CD14-positive monocyte (primary cell): ENCODE results near the gene YTHDC2. TPM values are rescaled to one million over a fixed set of nuclear protein-coding genes. Genes with fewer than 3 reads are reported as not detected.
A peak's percentile ranks its signal among the peaks of the same experiment; 100 is the strongest.
"Not testable (repeated sequence)": the region's sequence is repeated elsewhere in the genome, so short reads cannot be mapped to it uniquely, and the experiment has no call there.

Experiments used
- DNase-seq, 3 donors: peaks; one replicate each; pipeline ENCODE4 v3.0.0-alpha.2; 2011 to 2022
- H2AFZ ChIP-seq: 2 replicates; pipeline ENCODE4 v1.6.0; 2012; ENCODE audit warnings: mild to moderate bottlenecking, low read depth, low read length, inconsistent platforms; ENCODE audit not compliant: insufficient read depth, poor library complexity, severe bottlenecking
- H3K27ac ChIP-seq, 2 donors: 1 replicate in 1 of 2; 2 replicates in 1 of 2; pipeline ENCODE4 v1.5.1; 2012 to 2013; ENCODE audit warnings: low read length in 2 of 2, control low read depth in 1 of 2, inconsistent platforms in 1 of 2, low read depth in 1 of 2, mild to moderate bottlenecking in 1 of 2
- H3K27me3 ChIP-seq, 2 donors: one replicate each; pipeline versions ENCODE4 v1.6.0 to v1.6.1; 2011 to 2013; ENCODE audit warnings: low read length in 2 of 2; ENCODE audit not compliant: control insufficient read depth in 2 of 2, insufficient read depth in 2 of 2
- H3K36me3 ChIP-seq, 2 donors: replicated peaks in 1 of 2; 1 replicate in 1 of 2; 2 replicates in 1 of 2; pipeline versions ENCODE4 v1.5.1 to v1.6.1; 2012 to 2013; ENCODE audit warnings: low read length in 2 of 2, control low read depth in 1 of 2, inconsistent platforms in 1 of 2, mild to moderate bottlenecking in 1 of 2; ENCODE audit not compliant: insufficient read depth in 2 of 2, control insufficient read depth in 1 of 2
- H3K4me1 ChIP-seq, 2 donors: 1 replicate in 1 of 2; 2 replicates in 1 of 2; pipeline versions ENCODE4 v1.5.1 to v1.6.1; 2012 to 2013; ENCODE audit warnings: low read length in 2 of 2, control low read depth in 1 of 2, inconsistent platforms in 1 of 2, mild to moderate bottlenecking in 1 of 2, moderate library complexity in 1 of 2; ENCODE audit not compliant: insufficient read depth in 2 of 2, control insufficient read depth in 1 of 2
- H3K4me2 ChIP-seq: replicated peaks from 2 replicates; pipeline ENCODE3; 2012; ENCODE audit warnings: low read length, moderate library complexity, mild to moderate bottlenecking; ENCODE audit not compliant: poor library complexity, severe bottlenecking; ENCODE audit errors: extremely low read depth
- H3K4me3 ChIP-seq, 3 experiments: fragments of 200-600 bp in 1 of 3; sonication (generic) in 1 of 3; replicated peaks in 1 of 3; 1 replicate in 2 of 3; 2 replicates in 1 of 3; pipeline ENCODE4 v1.5.1; 2011 to 2013; ENCODE audit warnings: low read length in 3 of 3, mild to moderate bottlenecking in 3 of 3, control low read depth in 2 of 3, low read depth in 2 of 3, inconsistent platforms in 1 of 3, moderate library complexity in 1 of 3
- H3K79me2 ChIP-seq: 2 replicates; pipeline ENCODE4 v1.6.0; 2012; ENCODE audit warnings: mild to moderate bottlenecking, control low read depth, inconsistent platforms, low read length, moderate library complexity; ENCODE audit not compliant: insufficient read depth
- H3K9ac ChIP-seq: 2 replicates; pipeline ENCODE4 v1.6.0; 2017; ENCODE audit warnings: low read length, mild to moderate bottlenecking; ENCODE audit not compliant: insufficient read depth, poor library complexity, severe bottlenecking
- H3K9me3 ChIP-seq, 2 donors: replicated peaks in 1 of 2; 1 replicate in 1 of 2; 2 replicates in 1 of 2; pipeline versions ENCODE4 v1.5.1 to v1.6.1; 2012 to 2013; ENCODE audit warnings: low read length in 2 of 2, control low read depth in 1 of 2; ENCODE audit not compliant: control insufficient read depth in 1 of 2, insufficient read depth in 1 of 2
- H4K20me1 ChIP-seq: 2 replicates; pipeline ENCODE4 v1.6.0; 2012; ENCODE audit warnings: mild to moderate bottlenecking, low read length, control low read depth, moderate library complexity; ENCODE audit not compliant: insufficient read depth
- H3K27ac Mint-ChIP-seq, 7 donors: one replicate each; pipeline ENCODE4 v1.8.0; 2020; ENCODE audit warnings: mild to moderate bottlenecking in 7 of 7, mixed read lengths in 7 of 7, moderate library complexity in 6 of 7, inconsistent platforms in 2 of 7
- H3K27me3 Mint-ChIP-seq, 3 donors: one replicate each; pipeline ENCODE4 v1.8.0; 2021 to 2022; ENCODE audit warnings: low read depth in 3 of 3, mild to moderate bottlenecking in 3 of 3, mixed read lengths in 3 of 3, moderate library complexity in 3 of 3, inconsistent platforms in 1 of 3
- H3K36me3 Mint-ChIP-seq, 2 donors: one replicate each; pipeline ENCODE4 v1.8.0; 2020; ENCODE audit warnings: mixed read lengths in 2 of 2, inconsistent platforms in 1 of 2, mild to moderate bottlenecking in 1 of 2
- H3K4me1 Mint-ChIP-seq: one replicate; pipeline ENCODE4 v1.8.0; 2020; ENCODE audit warnings: mild to moderate bottlenecking, mixed read lengths
- H3K4me3 Mint-ChIP-seq, 2 donors: one replicate each; pipeline ENCODE4 v1.8.0; 2020; ENCODE audit warnings: mild to moderate bottlenecking in 2 of 2, mixed read lengths in 2 of 2, moderate library complexity in 1 of 2
- H3K9me3 Mint-ChIP-seq, 7 donors: one replicate each; pipeline ENCODE4 v1.8.0; 2020 to 2022; ENCODE audit warnings: mixed read lengths in 7 of 7, mild to moderate bottlenecking in 6 of 7, moderate library complexity in 6 of 7, inconsistent platforms in 2 of 7
- WGBS: methylation state at CpG from one replicate; pipeline ENCODE4 v1.1.5; 2013; ENCODE audit warnings: missing lambda C conversion rate; ENCODE audit not compliant: insufficient coverage; 5-methylcytosine and 5-hydroxymethylcytosine counted together
- intact Hi-C, 2 donors: fragments of 100-400 bp; cut with micrococcal nuclease; formaldehyde crosslinking; loops; one replicate each; pipeline versions ENCODE4 v1.15.0 to v1.15.1; 2023
- polyA plus RNA-seq, 3 donors: library from polyadenylated mRNA; depleted of rRNA in 1 of 3; unstranded in 2 of 3; stranded (reverse) in 1 of 3; fragments of 300-500 nt in 2 of 3; fragments of >200 nt in 1 of 3; fragmentation: Illumina TruSeq in 2 of 3; gene quantifications; 1 replicate in 2 of 3; 2 replicates in 1 of 3; pipeline ENCODE4 v1.2.3, GENCODE V29; 2012 to 2021
- TF ChIP-seq, protein P1 (sequence below): fragments of 200-600 bp; IDR thresholded peaks from one replicate; pipeline ENCODE4 v1.8.0; 2022; ENCODE audit warnings: antibody characterized with exemption, mild to moderate bottlenecking

YTHDC2 gene
- polyA plus RNA-seq, 3 donors: 5.8 to 10.3 (median 10.3) TPM

DNA sequence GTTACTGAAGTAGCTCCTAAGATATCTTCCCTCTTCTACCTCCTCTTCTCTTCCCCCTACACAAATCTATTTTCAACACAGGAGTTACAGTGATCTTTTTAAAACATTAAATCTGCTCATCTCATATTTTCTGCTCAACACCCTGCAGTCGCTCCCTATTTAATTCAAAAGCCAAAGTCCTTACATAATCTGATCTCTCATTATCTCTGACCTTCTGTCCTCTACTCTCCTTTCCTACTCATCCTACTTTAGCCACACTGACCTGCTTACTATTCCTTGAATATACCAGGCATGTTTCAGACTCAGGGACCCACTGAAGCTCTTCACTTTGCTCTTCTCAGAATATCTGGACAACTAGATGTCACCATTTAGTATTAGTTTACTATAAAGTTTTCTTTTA, 87.9 kb downstream of the YTHDC2 start:
- WGBS: 87% methylated on average over 1 of the region's 1 CpG

DNA sequence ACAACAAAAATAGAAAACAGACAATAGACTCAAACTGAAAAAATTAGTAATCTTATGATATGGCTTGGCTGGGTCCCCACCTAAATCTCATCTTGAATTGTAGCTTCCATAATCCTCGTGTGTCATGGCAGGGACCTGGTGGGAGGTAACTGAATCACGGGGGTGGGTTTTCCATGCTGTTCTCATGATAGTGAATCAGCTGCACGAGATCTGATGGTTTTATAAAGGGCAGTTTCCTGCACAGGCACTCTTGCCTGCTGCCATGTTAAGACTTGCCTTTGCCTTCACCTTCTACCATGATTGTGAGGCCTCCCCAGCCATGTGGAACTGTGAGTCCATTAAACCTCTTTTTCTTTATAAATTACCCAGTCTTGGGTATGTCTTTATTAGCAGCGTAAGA, 89.8 kb downstream of the YTHDC2 start:
- H3K9me3 Mint-ChIP-seq, H3K9me3 ChIP-seq, H3K27ac ChIP-seq, DNase-seq, H3K4me2 ChIP-seq, H3K36me3 ChIP-seq, H3K9ac ChIP-seq, H3K27ac Mint-ChIP-seq, H2AFZ ChIP-seq, H4K20me1 ChIP-seq, H3K36me3 Mint-ChIP-seq, H3K4me3 ChIP-seq, H3K79me2 ChIP-seq: not testable (repeated sequence)
- intact Hi-C loops: loop anchor here in 1 of 2 donors (10.0 kb wide), 1 partner anchor 218 kb away; no protein-coding TSS in a partner anchor
- no CpG with 5 or more reads among the region's 4 CpGs for WGBS
- H3K4me1 Mint-ChIP-seq: peaks cover 25% of the 10 kb centered on the region
- Histone ChIP-seq H3K4me1 (peaks cover 7 to 13% of the 10 kb centered on the region in 2 donors), H3K27me3 (peaks cover 28 to 29% of the 10 kb centered on the region in 2 donors)
- H3K27me3 Mint-ChIP-seq: peaks cover 16 to 44% (median 31%) of the 10 kb centered on the region in 3 donors
- H3K4me3 Mint-ChIP-seq: peak overlapping the region in 1 of 2 donors; percentile 58

More for the DNA sequence above, 87.9 kb downstream of the YTHDC2 start:
- Mint-ChIP-seq H3K9me3 (peaks cover 0 to 2% (median 0%) of the 10 kb centered on the region in 7 donors), H3K27me3 (peaks cover 16 to 41% (median 31%) of the 10 kb centered on the region in 3 donors), H3K4me3 (no peak overlapping the region), H3K4me1 (peaks cover 22% of the 10 kb centered on the region), H3K27ac (no peak overlapping the region), H3K36me3 (peaks cover 5 to 9% of the 10 kb centered on the region in 2 donors)
- intact Hi-C loops: loop anchor here in 1 of 2 donors (10.0 kb wide), 1 partner anchor 217 kb away; no protein-coding TSS in a partner anchor
- H2AFZ ChIP-seq: no peak overlapping the region
- TF ChIP-seq, protein P1, sequence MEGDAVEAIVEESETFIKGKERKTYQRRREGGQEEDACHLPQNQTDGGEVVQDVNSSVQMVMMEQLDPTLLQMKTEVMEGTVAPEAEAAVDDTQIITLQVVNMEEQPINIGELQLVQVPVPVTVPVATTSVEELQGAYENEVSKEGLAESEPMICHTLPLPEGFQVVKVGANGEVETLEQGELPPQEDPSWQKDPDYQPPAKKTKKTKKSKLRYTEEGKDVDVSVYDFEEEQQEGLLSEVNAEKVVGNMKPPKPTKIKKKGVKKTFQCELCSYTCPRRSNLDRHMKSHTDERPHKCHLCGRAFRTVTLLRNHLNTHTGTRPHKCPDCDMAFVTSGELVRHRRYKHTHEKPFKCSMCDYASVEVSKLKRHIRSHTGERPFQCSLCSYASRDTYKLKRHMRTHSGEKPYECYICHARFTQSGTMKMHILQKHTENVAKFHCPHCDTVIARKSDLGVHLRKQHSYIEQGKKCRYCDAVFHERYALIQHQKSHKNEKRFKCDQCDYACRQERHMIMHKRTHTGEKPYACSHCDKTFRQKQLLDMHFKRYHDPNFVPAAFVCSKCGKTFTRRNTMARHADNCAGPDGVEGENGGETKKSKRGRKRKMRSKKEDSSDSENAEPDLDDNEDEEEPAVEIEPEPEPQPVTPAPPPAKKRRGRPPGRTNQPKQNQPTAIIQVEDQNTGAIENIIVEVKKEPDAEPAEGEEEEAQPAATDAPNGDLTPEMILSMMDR: no peak
- no peak overlapping the region for H3K9ac ChIP-seq
- H4K20me1 ChIP-seq: no peaks in the 10 kb centered on the region
- no peak for DNase-seq
- H3K27me3 ChIP-seq: peaks cover 28 to 29% of the 10 kb centered on the region in 2 donors
- no peaks in the 10 kb centered on the region for H3K9me3 ChIP-seq
- H3K4me3 ChIP-seq: no peak overlapping the region
- H3K27ac ChIP-seq: no peak overlapping the region
- H3K4me2 ChIP-seq: no peak overlapping the region
- H3K79me2 ChIP-seq: no peaks in the 10 kb centered on the region
- peaks cover 0 to 13% of the 10 kb centered on the region in 2 donors for H3K36me3 ChIP-seq
- peaks cover 7 to 17% of the 10 kb centered on the region in 2 donors for H3K4me1 ChIP-seq
